Upper lobe of left lung (tissue), 4 donors: ENCODE data around the gene PIK3C2B.

ENCODE experiments used
- POLR2AphosphoS5 ChIP-seq, 2 donors: sonication (generic); formaldehyde crosslinking; IDR thresholded peaks; one replicate each; pipeline ENCODE4 v1.5.1; 2017; ENCODE audit warnings: antibody characterized with exemption in 2 of 2
- TF ChIP-seq, protein P1 (sequence below), 6 experiments: fragments of 450-650 bp in 4 of 6; fragments of 200-600 bp in 2 of 6; sonication (generic) in 2 of 6; IDR thresholded peaks; one replicate each; pipeline ENCODE4 v1.5.1; 2016 to 2019; ENCODE audit warnings: antibody characterized with exemption in 6 of 6

DNA sequence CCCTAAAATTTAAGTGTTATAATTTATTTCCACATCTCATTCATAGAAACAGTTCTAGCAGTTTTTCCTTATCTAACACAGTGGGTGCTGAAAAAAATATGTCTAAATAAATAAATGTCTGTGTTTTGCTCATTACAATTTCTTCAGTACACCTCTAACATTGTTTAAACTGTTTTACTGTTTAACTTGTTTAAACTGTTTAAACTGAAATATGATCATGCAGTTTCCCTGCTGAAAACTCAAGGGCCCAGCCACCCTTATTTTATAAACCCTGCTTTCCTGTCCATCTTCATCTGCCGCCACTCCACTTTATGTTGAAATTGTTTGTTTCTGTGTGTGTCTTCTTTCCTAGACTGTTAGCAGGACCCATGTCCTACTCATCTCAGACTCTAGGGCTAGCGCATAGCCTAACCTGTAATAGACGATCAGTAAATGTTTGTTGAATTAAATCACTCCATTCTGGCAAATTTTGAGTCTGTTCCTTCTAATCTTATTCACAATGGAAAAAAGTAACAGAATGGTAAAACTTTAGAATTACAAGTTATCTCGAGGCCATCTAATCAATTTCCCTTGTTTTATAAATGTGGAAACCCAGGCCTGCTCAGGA, 9.4 kb upstream of the PIK3C2B start:
- TF ChIP-seq POLR2AphosphoS5 (IDR thresholded peaks at IDR 0.05), result no peak
- TF ChIP-seq, protein P1, sequence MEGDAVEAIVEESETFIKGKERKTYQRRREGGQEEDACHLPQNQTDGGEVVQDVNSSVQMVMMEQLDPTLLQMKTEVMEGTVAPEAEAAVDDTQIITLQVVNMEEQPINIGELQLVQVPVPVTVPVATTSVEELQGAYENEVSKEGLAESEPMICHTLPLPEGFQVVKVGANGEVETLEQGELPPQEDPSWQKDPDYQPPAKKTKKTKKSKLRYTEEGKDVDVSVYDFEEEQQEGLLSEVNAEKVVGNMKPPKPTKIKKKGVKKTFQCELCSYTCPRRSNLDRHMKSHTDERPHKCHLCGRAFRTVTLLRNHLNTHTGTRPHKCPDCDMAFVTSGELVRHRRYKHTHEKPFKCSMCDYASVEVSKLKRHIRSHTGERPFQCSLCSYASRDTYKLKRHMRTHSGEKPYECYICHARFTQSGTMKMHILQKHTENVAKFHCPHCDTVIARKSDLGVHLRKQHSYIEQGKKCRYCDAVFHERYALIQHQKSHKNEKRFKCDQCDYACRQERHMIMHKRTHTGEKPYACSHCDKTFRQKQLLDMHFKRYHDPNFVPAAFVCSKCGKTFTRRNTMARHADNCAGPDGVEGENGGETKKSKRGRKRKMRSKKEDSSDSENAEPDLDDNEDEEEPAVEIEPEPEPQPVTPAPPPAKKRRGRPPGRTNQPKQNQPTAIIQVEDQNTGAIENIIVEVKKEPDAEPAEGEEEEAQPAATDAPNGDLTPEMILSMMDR (IDR thresholded peaks at IDR 0.05), result no peak
